Activated T-cell treated with anti-CD3 and anti-CD28 coated beads for 4 hours (primary cell): ENCODE measurements around the gene SYTL1.

Source experiments
- DNase-seq: peaks from one replicate; pipeline ENCODE4 v3.0.0-alpha.2; 2020

The SYTL1 gene

GRCh38 chr1:27392096-27392777, 50.4 kb downstream of the SYTL1 start, which contains the start of gene GPR3:
GPR3 (plus strand) TSS chr1:27392622; CDS start chr1:27393799, 1,177 bp downstream.
- DNase-seq: peak; percentile 92

GRCh38 chr1:27392778-27393635, 51.2 kb downstream of the SYTL1 start:
- no peak for DNase-seq

DNA sequence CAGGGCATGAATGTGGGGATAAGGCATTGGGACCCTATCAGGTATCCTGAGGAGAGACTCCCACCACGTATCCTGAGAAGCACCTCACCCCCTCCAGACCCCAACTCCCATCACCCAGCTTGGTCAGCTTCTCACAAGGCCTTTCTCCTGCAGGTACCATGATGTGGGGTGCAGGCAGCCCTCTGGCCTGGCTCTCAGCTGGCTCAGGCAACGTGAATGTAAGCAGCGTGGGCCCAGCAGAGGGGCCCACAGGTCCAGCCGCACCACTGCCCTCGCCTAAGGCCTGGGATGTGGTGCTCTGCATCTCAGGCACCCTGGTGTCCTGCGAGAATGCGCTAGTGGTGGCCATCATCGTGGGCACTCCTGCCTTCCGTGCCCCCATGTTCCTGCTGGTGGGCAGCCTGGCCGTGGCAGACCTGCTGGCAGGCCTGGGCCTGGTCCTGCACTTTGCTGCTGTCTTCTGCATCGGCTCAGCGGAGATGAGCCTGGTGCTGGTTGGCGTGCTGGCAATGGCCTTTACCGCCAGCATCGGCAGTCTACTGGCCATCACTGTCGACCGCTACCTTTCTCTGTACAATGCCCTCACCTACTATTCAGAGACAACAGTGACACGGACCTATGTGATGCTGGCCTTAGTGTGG, 51.9 kb downstream of the SYTL1 start:
- no peak for DNase-seq

DNA sequence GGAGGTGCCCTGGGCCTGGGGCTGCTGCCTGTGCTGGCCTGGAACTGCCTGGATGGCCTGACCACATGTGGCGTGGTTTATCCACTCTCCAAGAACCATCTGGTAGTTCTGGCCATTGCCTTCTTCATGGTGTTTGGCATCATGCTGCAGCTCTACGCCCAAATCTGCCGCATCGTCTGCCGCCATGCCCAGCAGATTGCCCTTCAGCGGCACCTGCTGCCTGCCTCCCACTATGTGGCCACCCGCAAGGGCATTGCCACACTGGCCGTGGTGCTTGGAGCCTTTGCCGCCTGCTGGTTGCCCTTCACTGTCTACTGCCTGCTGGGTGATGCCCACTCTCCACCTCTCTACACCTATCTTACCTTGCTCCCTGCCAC, 52.4 kb downstream of the SYTL1 start:
- DNase-seq: no peak

GRCh38 chr1:27394925-27395324, 53.1 kb downstream of the SYTL1 start:
- no peak for DNase-seq

DNA sequence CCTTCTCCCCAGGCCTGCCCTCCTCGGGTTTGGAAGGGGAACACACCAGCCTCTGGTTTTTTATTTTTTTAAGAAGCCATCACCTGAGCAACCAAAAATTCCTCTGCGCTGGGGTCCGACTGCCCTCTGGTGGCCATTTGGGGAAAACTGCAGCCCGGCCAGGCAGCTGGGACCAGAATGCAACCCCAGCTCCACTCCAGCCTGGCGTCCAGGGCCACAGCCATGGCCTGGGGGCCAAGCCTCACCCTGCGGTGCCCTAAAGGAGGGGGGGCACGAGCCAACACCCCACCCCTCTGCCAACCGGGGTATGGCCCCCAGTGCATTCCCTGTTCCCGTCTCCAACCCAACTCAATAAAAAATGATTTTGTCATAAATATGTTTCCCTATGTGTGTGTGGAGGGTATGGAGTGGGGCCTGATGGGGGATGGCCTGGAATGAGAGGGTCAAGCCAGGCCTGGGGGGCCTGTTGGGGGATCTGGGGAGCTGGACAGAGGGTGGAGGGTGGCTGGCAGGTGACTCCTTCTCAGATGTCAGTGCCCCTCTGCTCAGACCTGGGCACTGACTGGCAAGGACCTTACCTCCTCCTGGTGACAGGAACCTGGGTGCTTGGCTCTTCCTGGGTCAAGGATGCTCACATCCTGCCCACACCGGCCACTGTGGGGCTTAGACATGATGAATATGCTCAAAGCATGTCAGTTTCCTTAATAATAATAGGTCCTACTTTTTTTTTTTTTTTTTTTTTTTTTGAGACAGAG, 53.8 kb downstream of the SYTL1 start:
- DNase-seq: peak; percentile 66

- no peak for DNase-seq
Measured at GRCh38 chr1:27397110-27397509, 55.3 kb downstream of the SYTL1 start.

GRCh38 chr1:27397749-27398148, 55.9 kb downstream of the SYTL1 start:
- DNase-seq: no peak

GRCh38 chr1:27398405-27399149, 56.8 kb downstream of the SYTL1 start:
- DNase-seq: no peak

DNA sequence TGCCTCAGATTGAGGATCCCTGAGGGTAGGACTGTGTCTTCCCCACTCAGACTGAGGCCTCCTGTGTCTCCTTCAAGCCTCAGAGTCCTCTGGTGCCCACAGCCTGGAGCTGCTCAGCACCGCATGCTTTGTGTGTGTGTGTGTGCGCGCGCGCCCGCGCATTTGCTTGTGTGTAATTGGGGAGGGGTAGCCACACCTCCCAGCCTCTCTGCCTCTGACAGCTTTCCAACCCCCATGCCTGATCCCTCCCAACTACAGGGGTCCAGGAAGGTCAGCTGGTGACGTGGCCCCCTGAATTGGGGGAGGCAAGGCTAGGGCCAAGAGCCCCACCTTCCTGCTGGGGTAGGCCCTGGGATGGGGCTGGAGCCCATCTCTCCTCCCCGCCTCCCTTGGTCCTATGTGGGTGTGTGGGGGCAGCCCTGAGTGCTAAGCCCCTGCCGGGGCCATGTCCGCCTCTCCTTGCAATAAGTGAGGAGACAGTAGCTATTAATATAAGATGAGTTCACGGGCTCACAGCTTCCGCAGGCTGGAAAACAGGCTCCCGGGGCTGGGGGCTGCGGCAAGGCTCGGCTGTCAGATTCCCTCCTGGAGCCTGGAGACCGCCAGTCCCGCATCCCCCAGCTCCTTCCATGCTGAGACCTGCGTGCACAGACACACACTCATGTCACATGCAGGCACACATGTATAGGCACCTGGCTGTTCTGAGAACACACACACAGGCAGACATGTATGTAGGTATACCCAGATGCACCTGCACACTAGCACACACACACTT, 57.6 kb downstream of the SYTL1 start:
- DNase-seq: no peak

- DNase-seq: no peak
Measured at GRCh38 chr1:27400082-27400962, 58.5 kb downstream of the SYTL1 start.

DNA sequence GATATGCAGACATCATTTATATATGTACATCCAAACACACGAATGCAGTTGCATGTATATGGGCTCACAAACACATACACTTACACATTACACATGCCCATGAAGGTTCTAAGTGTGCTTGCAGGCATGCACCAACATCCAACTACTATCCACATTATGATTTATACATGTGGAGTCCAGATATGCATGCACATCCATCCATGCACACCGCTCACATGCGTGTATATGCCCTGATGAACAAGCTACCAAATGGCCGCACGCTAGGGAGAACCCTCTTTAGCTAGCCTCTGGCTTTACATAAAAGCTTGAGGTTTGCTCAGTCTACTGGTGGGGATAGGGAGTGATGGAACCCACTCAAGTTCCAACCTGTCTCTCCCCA, 59.1 kb downstream of the SYTL1 start:
- DNase-seq: no peak

GRCh38 chr1:27402349-27402754, 60.5 kb downstream of the SYTL1 start:
- no peak for DNase-seq

DNA sequence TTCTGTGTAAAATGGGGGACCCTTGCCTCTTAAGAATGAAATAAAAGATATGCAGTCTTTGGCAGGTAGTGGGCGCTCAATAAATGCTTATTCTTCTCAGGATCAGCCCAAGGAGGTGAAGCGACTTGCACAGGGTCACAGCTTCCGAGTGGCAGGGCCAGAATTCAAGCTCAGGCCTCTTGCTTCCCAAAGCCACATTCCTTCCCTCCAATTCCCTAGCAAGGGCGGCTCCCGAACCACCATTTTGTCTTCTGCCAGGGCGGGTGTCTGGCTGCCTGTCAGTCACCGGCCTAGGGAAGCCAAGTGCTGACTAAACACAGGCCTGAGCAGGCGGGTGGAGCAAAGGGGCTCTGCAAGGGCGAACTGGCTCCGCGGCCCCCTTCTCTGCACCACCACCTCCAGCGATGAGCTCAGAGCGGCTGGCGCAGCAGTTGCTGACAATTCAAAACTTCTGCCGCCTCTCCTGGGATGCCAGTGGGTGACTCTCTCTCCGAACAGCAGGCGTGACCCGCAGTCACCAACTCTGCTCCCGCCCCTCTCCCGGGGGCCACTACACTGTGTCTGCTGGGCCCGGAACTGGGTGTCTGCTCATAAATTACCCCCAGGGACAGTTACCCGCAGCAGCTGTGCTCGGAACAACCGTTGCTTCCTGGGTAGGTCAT, 61.4 kb downstream of the SYTL1 start:
- no peak for DNase-seq
